T-helper 17 cell (primary cell): ENCODE data around the gene MEA1. TPM values are rescaled to one million over a fixed set of nuclear protein-coding genes. Genes with fewer than 3 reads are reported as not detected.
"Not testable (repeated sequence)": the region's sequence is repeated elsewhere in the genome, so short reads cannot be mapped to it uniquely, and the experiment has no call there.

Source experiments
- ATAC-seq: fragments of 150-1000 bp; cut with Tn5 transposase; 2 replicates; pipeline ENCODE4 v1.10.0; 2021; ENCODE audit warnings: mild to moderate bottlenecking, moderate library complexity
- DNase-seq, 3 donors: peaks; one replicate each; pipeline versions ENCODE4 v3.0.0 to v3.0.0-alpha.2; 2020 to 2021
- H3K9me3 ChIP-seq: one replicate; pipeline ENCODE4 v1.7.0; 2013; ENCODE audit warnings: low read length, mild to moderate bottlenecking; ENCODE audit not compliant: control insufficient read depth, poor library complexity, severe bottlenecking
- H3K27ac Mint-ChIP-seq: one replicate; pipeline ENCODE4 v1.8.0; 2022; ENCODE audit warnings: mild to moderate bottlenecking, moderate library complexity, mixed read lengths
- H3K27me3 Mint-ChIP-seq: one replicate; pipeline ENCODE4 v1.8.0; 2022; ENCODE audit warnings: mixed read lengths
- H3K36me3 Mint-ChIP-seq: one replicate; pipeline ENCODE4 v1.8.0; 2022; ENCODE audit warnings: low read depth, mixed read lengths
- H3K4me1 Mint-ChIP-seq: one replicate; pipeline ENCODE4 v1.8.0; 2022; ENCODE audit warnings: mild to moderate bottlenecking, mixed read lengths
- H3K4me3 Mint-ChIP-seq: one replicate; pipeline ENCODE4 v1.8.0; 2022; ENCODE audit warnings: mild to moderate bottlenecking, moderate library complexity, mixed read lengths
- total RNA-seq, 4 donors: library from RNA in 2 of 4; stranded (reverse) in 2 of 4; gene quantifications; one replicate each; pipeline ENCODE4 v1.2.3 and lab custom pipeline; 2022 to 2026

MEA1 gene
- total RNA-seq, 2 donors from 2014 or later, result 23.7 to 26.3 TPM

DNA sequence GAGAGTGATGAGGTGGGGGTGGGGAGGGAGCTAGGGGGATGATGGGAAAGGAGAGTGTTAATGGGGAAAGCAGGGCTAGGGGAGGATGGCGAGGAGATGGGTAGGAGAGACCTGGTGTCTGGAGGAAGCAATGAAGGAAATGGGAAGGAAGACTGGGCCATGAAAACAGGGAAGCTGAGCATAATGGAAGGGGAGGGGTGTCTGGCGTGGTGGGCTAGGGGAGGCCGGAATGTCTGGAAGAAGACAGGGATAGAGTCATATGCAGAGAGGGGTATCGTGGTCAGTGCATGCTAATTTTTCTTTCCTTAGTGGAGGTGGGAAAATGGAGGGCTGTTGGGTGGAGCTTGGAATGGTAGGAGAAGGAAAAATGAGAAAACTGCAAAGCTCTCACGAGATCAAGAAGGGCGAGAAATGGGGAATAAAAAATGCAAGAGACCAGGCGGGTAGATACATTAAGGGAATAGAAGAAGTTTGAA, 726 bp upstream of the MEA1 start:
- peaks cover 45% of the 10 kb centered on the region for H3K4me1 Mint-ChIP-seq
- no peaks in the 10 kb centered on the region for H3K27me3 Mint-ChIP-seq
- peak overlapping the region; percentile 93 for H3K27ac Mint-ChIP-seq
- H3K9me3 ChIP-seq, result no peaks in the 10 kb centered on the region
- ATAC-seq, result no peak
- peak overlapping the region; percentile 98 for H3K4me3 Mint-ChIP-seq
- no peak for DNase-seq
- H3K36me3 Mint-ChIP-seq, result peaks cover 8% of the 10 kb centered on the region

DNA sequence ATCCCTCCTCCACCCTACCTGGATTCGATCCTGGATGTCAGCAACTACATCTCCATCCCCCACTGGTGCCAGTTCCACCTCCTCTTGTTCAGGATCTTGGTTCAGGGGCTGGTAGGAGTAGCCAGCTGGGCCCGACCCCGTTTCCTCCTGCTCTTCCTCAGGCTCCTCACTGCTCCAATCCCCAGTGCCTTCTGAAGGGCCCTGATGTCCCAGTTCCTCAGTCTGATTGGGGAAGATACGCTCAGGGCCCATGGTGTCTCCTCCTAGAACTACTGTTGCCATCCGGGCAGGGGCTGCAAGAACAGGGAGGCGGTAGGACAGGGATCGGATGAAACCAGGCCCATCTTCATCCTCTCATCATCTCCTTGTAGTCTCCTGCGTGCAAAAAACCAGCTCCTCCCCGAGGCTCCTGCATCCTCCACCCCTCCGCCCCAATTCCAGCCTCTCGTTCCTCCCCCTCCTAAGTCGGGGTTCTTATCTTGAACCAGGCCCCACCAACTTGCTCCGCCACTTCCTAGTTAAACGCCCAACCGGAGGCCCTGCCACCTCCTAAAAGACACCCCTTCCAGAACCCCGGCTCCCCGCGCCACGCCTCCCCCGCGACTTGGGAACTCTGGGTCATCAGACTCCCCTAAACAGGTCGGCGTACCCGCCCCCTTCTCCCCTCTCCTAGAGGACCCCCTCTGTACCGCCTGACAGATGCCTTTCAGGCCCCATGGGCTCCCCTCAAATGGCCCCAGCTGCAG, 476 bp downstream of the MEA1 start:
- H3K4me3 Mint-ChIP-seq, result peak overlapping the region; percentile 98
- DNase-seq (no peak), ATAC-seq (peak; percentile 18)
- no peaks in the 10 kb centered on the region for H3K9me3 ChIP-seq
- peak overlapping the region; percentile 93 for H3K27ac Mint-ChIP-seq
- no peaks in the 10 kb centered on the region for H3K27me3 Mint-ChIP-seq
- H3K4me1 Mint-ChIP-seq, result peaks cover 42% of the 10 kb centered on the region
- peaks cover 6% of the 10 kb centered on the region for H3K36me3 Mint-ChIP-seq

DNA sequence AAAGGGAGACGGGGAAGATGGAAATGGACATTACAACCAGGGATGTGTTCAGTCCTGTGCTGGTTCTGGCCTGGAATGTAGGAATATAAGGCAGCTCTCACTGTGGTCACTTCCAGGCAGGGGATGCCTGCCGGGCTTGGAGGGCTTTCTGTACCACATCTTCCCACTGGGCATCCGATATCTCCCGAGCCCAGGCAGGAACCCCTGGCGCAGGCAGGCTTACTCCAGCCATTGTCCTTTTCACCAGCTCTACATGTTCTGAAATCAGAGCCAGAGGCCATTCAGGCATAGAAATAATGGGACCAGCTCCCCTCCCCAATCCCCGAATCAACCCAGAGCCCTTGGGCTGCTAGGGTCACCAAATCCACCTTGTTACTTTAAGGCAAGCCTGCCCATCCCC, 1.4 kb downstream of the MEA1 start:
- Mint-ChIP-seq H3K4me3 (peak overlapping the region; percentile 98), H3K36me3 (peaks cover 6% of the 10 kb centered on the region), H3K27ac (peak overlapping the region; percentile 93), H3K27me3 (no peaks in the 10 kb centered on the region), H3K4me1 (peaks cover 36% of the 10 kb centered on the region)
- no peak for DNase-seq
- ATAC-seq, result no peak
- no peaks in the 10 kb centered on the region for H3K9me3 ChIP-seq

DNA sequence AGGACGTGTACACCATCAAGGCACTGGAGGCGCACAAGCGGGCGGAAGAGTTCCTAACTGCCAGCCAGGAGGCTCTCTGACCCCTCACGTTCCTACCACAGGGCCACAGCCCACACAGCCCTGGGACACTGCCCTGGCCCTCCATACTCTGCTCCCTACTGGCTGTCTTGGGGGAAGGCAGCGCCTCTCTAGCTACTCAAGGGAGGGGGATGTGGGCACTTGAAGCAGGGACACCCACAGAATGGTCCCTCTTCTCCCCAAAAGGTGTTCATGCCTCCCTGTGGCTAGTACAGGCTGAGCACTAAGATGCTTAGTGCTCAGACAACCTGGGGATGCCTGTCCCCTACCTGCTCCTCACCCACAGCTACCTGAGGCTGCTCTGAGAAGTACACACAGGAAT, 2.5 kb downstream of the MEA1 start:
- no peaks in the 10 kb centered on the region for H3K27me3 Mint-ChIP-seq
- peak overlapping the region; percentile 93 for H3K27ac Mint-ChIP-seq
- H3K36me3 Mint-ChIP-seq, result peaks cover 6% of the 10 kb centered on the region
- no peaks in the 10 kb centered on the region for H3K9me3 ChIP-seq
- peaks cover 34% of the 10 kb centered on the region for H3K4me1 Mint-ChIP-seq
- DNase-seq (no peak), ATAC-seq (no peak)
- no peak overlapping the region for H3K4me3 Mint-ChIP-seq

- Mint-ChIP-seq H3K27ac (peak overlapping the region; percentile 63), H3K27me3 (no peaks in the 10 kb centered on the region), H3K4me3 (no peak overlapping the region), H3K36me3 (peaks cover 8% of the 10 kb centered on the region), H3K4me1 (peaks cover 23% of the 10 kb centered on the region)
- no peak for ATAC-seq
- peak in 1 of 3 donors; percentile 25 for DNase-seq
- H3K9me3 ChIP-seq, result no peaks in the 10 kb centered on the region
Observed at GRCh38 chr6:43009124-43009523, 4.6 kb downstream of the MEA1 start.

DNA sequence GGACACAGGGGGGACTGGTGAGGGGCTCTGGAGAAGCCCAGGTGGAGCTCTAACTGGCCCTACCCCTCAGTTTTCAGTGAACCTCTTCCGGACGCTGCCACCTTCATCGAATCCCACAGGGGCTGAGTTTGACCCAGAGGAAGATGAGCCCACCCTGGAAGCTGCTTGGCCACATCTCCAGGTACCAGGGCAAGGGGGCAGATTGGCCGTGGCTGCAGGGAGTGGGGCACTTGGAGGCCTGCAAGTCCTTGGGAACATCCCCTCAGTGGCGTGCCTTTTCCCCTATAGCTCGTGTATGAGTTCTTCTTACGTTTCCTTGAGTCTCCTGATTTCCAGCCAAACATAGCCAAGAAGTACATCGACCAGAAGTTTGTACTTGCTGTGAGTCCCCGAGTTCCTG, 6.6 kb downstream of the MEA1 start:
- ATAC-seq (no peak), DNase-seq (no peak)
- H3K4me3 Mint-ChIP-seq, result no peak overlapping the region
- H3K4me1 Mint-ChIP-seq, result peaks cover 6% of the 10 kb centered on the region
- peaks cover 8% of the 10 kb centered on the region for H3K36me3 Mint-ChIP-seq
- H3K27ac Mint-ChIP-seq, result no peak overlapping the region
- H3K27me3 Mint-ChIP-seq, result no peaks in the 10 kb centered on the region
- H3K9me3 ChIP-seq, result no peaks in the 10 kb centered on the region

DNA sequence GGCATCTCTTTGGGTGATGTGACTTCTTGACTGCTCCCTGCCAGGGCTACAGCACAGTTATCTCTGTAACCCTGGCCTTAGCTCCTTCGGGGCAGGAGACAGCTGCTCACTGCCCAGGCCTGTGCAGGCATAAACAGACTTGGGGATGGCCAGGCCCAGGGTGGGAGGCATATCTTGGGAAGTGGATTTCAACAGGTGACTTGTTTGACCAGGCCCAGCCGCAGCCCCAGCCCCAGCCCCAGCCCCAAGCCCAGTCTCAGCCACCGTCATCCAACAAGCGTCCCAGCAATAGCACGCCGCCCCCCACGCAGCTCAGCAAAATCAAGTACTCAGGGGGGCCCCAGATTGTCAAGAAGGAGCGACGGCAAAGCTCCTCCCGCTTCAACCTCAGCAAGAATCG, 7.5 kb downstream of the MEA1 start:
- H3K4me3 Mint-ChIP-seq, result no peak overlapping the region
- peak overlapping the region; percentile 75 for H3K27ac Mint-ChIP-seq
- DNase-seq (no peak), ATAC-seq (no peak)
- H3K4me1 Mint-ChIP-seq, result peaks cover 5% of the 10 kb centered on the region
- no peaks in the 10 kb centered on the region for H3K27me3 Mint-ChIP-seq
- peaks cover 4% of the 10 kb centered on the region for H3K36me3 Mint-ChIP-seq
- H3K9me3 ChIP-seq, result no peaks in the 10 kb centered on the region

- H3K4me1 Mint-ChIP-seq, result peaks cover 5% of the 10 kb centered on the region
- no peak overlapping the region for H3K4me3 Mint-ChIP-seq
- H3K27me3 Mint-ChIP-seq, result no peaks in the 10 kb centered on the region
- DNase-seq, result no peak
- no peak for ATAC-seq
- H3K36me3 Mint-ChIP-seq, result peaks cover 4% of the 10 kb centered on the region
- no peaks in the 10 kb centered on the region for H3K9me3 ChIP-seq
- peak overlapping the region; percentile 75 for H3K27ac Mint-ChIP-seq
Observed at GRCh38 chr6:43005844-43006243, 7.9 kb downstream of the MEA1 start.

GRCh38 chr6:43001843-43002242, 11.9 kb downstream of the MEA1 start:
- no peak for DNase-seq

GRCh38 chr6:42998205-42998604, 15.5 kb downstream of the MEA1 start:
- not testable (repeated sequence) for H3K4me1 Mint-ChIP-seq, H3K27ac Mint-ChIP-seq, H3K36me3 Mint-ChIP-seq, ATAC-seq, H3K4me3 Mint-ChIP-seq, H3K9me3 ChIP-seq, H3K27me3 Mint-ChIP-seq, DNase-seq

More at GRCh38 chr6:43001843-43002242, 11.9 kb downstream of the MEA1 start:
- H3K27ac Mint-ChIP-seq, result no peak overlapping the region
- H3K9me3 ChIP-seq, result no peaks in the 10 kb centered on the region
- ATAC-seq, result no peak
- H3K36me3 Mint-ChIP-seq, result peaks cover 2% of the 10 kb centered on the region
- no peaks in the 10 kb centered on the region for H3K27me3 Mint-ChIP-seq
- peaks cover 8% of the 10 kb centered on the region for H3K4me1 Mint-ChIP-seq
- no peak overlapping the region for H3K4me3 Mint-ChIP-seq

DNA sequence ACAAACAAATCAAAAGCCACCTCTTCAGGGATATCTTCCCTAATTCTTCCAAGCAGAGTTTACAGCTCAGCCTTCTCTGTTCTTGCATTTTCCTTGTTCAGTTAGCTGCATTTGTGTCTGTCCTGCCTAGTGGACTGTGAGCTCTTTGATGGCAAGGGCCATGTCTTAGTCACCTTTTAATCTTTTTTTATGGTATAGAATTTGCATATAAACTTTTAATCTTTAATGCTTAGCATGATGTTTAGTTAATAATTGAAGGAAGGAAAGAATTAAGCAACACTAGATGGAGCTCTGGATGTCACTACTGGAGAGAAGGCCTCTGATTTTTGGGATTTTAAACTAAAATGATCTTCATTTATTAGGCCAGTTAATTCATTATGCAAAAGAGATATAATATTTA, 17.2 kb downstream of the MEA1 start:
- no peak for DNase-seq
- H3K27me3 Mint-ChIP-seq, result no peaks in the 10 kb centered on the region
- no peak for ATAC-seq
- no peaks in the 10 kb centered on the region for H3K36me3 Mint-ChIP-seq
- H3K4me1 Mint-ChIP-seq, result peaks cover 6% of the 10 kb centered on the region
- no peaks in the 10 kb centered on the region for H3K9me3 ChIP-seq
- no peak overlapping the region for H3K4me3 Mint-ChIP-seq
- H3K27ac Mint-ChIP-seq, result no peak overlapping the region

DNA sequence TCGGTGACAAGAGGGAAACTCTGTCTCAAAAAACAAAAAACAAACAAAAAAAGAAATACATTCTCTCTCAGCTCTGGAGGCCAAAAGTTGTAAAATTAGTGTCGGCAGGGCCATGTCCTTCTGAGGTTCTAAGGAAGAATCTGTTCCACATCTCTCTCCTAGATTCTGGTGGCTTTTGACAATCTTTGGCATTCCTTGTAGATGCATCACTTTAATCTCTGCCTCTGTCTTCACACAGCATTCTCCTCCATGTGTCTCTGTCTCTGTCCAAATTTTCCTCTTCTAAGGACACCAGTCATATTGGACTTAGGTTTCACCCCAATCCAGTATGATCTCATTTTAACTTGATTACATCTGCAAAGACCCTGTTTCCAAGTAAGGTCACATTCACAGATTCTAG, 20.3 kb downstream of the MEA1 start:
- DNase-seq (no peak), ATAC-seq (no peak)
- Mint-ChIP-seq H3K4me3 (no peak overlapping the region), H3K4me1 (peaks cover 11% of the 10 kb centered on the region), H3K27me3 (no peaks in the 10 kb centered on the region), H3K27ac (peak overlapping the region; percentile 81), H3K36me3 (peaks cover 3% of the 10 kb centered on the region)
- H3K9me3 ChIP-seq, result no peaks in the 10 kb centered on the region

DNA sequence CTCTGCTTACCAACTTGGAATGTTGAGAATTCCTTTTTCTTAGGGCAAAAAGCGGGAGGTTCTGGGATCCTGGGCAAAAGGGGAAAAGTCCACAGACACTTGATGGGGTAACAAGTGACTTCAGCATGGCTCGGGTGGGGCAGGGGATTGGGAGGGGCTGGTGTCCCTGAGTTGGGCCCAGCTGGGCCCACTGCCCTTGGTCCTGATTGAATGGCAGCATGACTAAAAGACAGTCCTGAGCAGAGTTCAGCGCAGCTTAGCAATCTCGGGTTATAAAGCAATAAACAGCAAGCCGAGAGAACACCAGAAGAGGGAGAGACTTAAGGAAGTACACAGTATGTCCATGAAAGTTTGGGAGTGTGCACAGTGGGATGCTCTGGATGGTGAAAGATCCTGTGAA, 23.8 kb downstream of the MEA1 start:
- Mint-ChIP-seq H3K4me3 (no peak overlapping the region), H3K27ac (peak overlapping the region; percentile 37), H3K36me3 (peaks cover 3% of the 10 kb centered on the region), H3K27me3 (no peaks in the 10 kb centered on the region), H3K4me1 (peaks cover 38% of the 10 kb centered on the region)
- DNase-seq (no peak), ATAC-seq (no peak)
- no peaks in the 10 kb centered on the region for H3K9me3 ChIP-seq

GRCh38 chr6:42988486-42989020, 25.2 kb downstream of the MEA1 start:
- H3K27ac Mint-ChIP-seq, result peak overlapping the region; percentile 97
- H3K36me3 Mint-ChIP-seq, result peaks cover 3% of the 10 kb centered on the region
- H3K27me3 Mint-ChIP-seq, result no peaks in the 10 kb centered on the region
- DNase-seq, result no peak
- peak overlapping the region; percentile 36 for H3K4me3 Mint-ChIP-seq
- no peaks in the 10 kb centered on the region for H3K9me3 ChIP-seq
- peaks cover 45% of the 10 kb centered on the region for H3K4me1 Mint-ChIP-seq
- no peak for ATAC-seq
